HG03460 (cell line): ENCODE results near the gene SLC25A28.

Experiments used
- ATAC-seq: cut with Tn5 transposase; IDR thresholded peaks from one replicate; pipeline ENCODE4 v1.9.1; 2021; ENCODE audit not compliant: unreplicated experiment

The SLC25A28 gene

GRCh38 chr10:99619851-99620710 is at the start of gene SLC25A28:
SLC25A28 (minus strand) TSS chr10:99620439; CDS start chr10:99620335, 104 bp downstream.
- no peak for ATAC-seq

- ATAC-seq: no peak
Measured at GRCh38 chr10:99667108-99667751, 47.0 kb upstream of the SLC25A28 start.

- no peak for ATAC-seq
Measured at GRCh38 chr10:99665304-99665703, 45.1 kb upstream of the SLC25A28 start.

- no peak for ATAC-seq
Measured at GRCh38 chr10:99661377-99661763, 41.1 kb upstream of the SLC25A28 start.

GRCh38 chr10:99660662-99661376 is 40.6 kb upstream of the SLC25A28 start:
- no peak for ATAC-seq

GRCh38 chr10:99659868-99660366 is 39.7 kb upstream of the SLC25A28 start:
- no peak for ATAC-seq

- ATAC-seq: peak; percentile 99
Measured at GRCh38 chr10:99659031-99659867, 39.0 kb upstream of the SLC25A28 start, which contains the start of gene ENTPD7. ENTPD7 (plus strand) TSS chr10:99659509; CDS start chr10:99659957, 448 bp downstream.

GRCh38 chr10:99658622-99659030 is 38.4 kb upstream of the SLC25A28 start:
- ATAC-seq: peak; percentile 8

GRCh38 chr10:99656199-99657064 is 36.2 kb upstream of the SLC25A28 start:
- no peak for ATAC-seq

- no peak for ATAC-seq
Measured at GRCh38 chr10:99654390-99655175, 34.3 kb upstream of the SLC25A28 start.

GRCh38 chr10:99652800-99653390 is 32.7 kb upstream of the SLC25A28 start:
- ATAC-seq: no peak

GRCh38 chr10:99648717-99649116 is 28.5 kb upstream of the SLC25A28 start:
- ATAC-seq: no peak

GRCh38 chr10:99647601-99648151 is 27.4 kb upstream of the SLC25A28 start:
- no peak for ATAC-seq

GRCh38 chr10:99633832-99634231 is 13.6 kb upstream of the SLC25A28 start:
- no peak for ATAC-seq

- no peak for ATAC-seq
Measured at GRCh38 chr10:99631496-99631895, 11.3 kb upstream of the SLC25A28 start.

GRCh38 chr10:99630991-99631390 is 10.8 kb upstream of the SLC25A28 start:
- no peak for ATAC-seq

GRCh38 chr10:99630433-99630832 is 10.2 kb upstream of the SLC25A28 start:
- ATAC-seq: no peak

GRCh38 chr10:99629625-99629978 is 9.4 kb upstream of the SLC25A28 start:
- ATAC-seq: no peak
